ENCODE measurements around the gene RPS21.
"Not testable (repeated sequence)": the region's sequence is repeated elsewhere in the genome, so short reads cannot be mapped to it uniquely, and the experiment has no call there.

RPS21 gene

DNA sequence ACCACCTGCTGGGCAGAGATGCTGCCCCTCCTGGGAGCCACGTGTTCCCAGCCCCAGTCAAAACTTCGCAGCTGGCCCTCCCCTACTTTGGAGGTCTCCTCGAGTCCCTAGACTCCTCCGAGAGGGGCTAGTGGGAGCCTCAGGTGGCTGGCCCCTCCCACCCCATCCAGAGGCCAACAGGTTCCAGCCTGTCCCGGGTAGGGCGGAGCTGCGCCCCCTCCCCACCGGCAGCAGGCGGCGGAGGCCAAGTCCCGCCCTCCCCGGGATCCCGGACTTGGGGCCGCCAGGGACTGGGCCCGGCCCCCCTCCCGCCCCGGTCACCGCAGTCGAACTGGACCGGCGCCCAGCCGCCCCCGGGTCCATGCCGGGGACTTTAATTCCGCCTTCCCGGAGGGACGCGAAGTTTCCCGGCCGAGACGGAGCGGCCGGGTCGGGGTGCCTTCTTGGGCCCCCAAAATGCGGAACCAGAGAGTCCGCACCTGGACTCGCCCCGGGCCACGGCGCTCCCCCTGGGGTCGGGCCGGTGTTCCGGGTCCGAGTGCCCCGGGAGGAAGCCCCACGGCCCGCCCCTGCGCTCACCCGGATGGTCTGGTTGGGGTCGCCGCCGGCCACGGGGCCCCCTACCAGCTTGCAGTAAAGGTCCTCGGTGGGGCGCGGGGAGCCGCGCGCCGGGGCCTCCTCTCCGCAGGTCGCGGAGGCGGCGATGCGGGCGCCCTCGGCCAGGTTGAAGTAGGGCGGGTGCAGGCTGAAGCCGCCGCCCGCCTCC is 20.4 kb upstream of the RPS21 start:
- DNase-seq, result peak; percentile 25

DNA sequence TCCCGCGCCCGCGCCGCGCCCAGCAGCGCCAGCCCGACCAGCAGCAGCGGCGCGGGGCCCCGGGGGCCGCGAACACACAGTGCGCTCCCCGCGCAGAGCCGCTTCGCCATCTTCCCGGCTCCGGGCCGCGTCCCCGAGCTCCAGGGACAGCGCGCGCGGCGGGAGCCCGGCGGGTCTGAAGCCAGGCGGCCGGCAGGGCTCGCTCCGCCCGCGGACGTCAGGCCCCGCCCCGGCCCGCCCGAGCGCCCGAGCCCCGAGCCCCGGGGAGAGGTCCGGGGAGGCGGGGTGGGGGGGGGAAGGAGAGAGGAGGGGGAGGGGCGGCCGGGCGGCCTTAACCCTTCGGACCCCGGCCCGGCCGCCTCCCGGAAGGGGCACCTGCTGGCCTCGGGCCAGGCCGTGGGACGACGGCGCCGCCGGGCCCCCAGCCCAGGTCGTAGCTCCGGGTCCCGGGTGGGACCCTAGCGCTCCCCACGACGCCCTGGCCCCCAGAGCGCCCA is 19.7 kb upstream of the RPS21 start, which contains the start of gene LAMA5:
Gene LAMA5, minus strand, starts transcription at position 177 of the 497 bp plus-strand sequence. Its CDS starts 67 bp downstream, at position 110.
- no peak for DNase-seq

DNA sequence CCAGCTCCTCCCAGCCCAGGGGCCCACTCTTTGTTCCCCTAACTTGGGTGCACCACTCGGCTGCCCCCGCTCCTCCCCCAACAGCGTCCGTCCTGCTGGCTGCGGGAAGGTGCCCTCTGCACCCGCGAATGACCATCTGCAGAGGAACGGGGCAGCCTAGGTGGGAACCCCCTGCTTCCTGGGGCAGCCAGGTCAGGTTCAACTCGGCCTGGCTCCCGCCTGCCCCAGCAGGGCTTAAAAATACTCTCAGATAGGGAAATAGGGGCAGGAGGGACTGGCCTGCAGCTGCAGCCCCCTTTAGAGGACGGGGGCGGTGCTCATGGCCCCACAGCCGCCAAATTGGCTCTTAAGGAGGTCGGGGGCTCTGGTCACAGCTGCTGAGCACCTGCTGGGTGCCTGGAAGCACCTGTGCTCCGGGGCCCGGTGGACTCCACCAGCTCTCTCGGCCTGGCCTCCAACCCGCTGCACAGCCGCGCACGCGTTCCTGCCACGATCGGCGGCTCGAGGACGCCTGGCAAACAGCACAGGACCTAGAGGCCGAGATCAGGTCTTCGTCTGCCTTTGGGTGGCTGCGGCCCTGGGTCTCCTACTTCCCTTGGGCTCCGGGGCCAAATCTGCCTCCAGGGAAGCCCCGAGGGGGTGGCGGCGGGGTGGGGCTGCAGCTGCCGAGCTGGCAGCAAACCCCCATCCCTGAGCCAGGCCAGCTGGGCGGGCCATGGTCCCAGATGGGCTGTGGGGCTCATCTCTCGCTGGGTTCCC is 19.1 kb upstream of the RPS21 start:
- DNase-seq, result peak; percentile 49

DNA sequence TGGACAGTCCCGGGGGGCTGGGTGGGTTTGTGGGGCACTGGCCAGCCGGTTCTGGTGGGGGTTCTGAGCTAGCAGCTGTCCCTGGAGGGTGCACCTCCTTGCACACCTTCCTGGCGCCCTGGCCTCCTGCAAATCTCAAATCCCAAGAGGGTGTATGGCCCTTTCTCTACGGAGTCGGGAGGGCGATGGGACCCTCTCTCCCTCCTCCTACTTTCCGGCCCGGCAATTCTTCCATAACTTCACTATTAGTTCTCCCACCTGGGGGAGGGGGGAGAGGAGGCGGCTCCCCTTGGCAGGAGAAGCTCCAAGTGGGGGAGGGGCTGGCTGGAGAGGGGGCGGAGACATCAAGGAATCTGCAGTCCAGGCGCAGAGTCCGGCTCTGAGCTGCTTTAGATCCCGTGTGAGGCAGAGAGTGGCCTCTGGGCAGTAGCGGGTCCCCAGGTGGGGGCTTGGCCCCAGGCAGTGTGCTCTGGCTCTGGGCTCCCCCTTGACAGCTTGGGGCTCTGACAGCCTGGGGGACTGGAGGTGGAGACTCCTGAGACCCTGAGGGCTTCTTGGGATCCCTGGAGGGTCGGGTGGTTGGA is 18.4 kb upstream of the RPS21 start:
- no peak for DNase-seq

DNA sequence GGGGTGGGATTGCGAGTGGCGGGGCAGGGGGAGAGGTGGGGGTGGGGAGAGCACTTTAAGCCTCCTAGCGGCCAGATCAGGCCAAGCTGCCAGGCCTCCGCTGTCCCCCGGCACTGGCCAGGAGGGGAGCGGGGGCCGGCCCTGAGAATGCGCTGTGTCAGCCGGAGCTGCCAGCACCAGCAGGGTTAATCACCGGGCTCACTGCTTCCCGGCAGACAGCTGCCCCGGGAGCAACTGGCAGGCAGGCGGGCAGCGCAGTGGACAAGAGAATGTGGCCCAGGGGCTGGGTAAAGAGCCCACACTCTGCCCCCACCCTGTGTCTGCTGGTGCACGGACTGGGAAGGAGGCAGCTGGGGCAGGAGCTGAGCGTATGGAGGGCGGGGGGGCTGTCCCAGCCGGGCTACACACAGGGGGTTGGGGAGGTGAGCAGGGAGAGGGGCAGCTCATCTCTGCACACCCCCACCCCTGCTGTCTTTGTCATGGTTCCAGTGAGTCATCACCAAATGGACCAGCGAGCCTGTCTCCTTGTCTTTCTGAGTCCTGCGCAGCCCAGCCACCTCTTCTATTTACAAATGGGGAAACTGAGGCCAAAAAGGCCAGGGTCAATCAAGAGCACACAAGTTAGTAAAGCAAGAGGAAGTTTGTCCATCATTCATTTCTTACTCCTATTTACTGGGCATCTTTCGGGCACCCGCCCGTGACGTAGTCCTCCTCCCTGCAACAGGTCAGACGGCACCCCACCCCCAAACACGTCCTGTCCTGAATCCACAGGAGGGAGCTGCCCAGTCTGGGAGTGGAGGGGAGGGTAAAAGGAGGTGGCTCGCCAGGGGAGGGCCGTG is 17.7 kb upstream of the RPS21 start:
- no peak for DNase-seq

DNA sequence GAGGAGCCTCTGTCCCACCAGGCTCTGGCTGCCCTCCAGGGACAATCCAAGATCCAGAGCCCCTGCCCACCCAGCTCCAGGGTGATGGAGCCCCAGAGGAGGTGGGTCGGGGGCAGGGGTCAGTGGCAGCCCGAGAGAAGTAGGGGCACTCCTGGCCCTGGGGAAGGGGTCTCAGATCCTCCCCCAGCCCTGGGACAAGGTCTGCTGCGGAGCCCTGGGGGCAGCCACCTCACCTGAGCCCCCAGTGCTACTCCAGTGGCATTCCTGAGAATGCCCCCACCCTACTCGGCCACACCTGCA is 17.1 kb upstream of the RPS21 start:
- DNase-seq, result no peak

DNA sequence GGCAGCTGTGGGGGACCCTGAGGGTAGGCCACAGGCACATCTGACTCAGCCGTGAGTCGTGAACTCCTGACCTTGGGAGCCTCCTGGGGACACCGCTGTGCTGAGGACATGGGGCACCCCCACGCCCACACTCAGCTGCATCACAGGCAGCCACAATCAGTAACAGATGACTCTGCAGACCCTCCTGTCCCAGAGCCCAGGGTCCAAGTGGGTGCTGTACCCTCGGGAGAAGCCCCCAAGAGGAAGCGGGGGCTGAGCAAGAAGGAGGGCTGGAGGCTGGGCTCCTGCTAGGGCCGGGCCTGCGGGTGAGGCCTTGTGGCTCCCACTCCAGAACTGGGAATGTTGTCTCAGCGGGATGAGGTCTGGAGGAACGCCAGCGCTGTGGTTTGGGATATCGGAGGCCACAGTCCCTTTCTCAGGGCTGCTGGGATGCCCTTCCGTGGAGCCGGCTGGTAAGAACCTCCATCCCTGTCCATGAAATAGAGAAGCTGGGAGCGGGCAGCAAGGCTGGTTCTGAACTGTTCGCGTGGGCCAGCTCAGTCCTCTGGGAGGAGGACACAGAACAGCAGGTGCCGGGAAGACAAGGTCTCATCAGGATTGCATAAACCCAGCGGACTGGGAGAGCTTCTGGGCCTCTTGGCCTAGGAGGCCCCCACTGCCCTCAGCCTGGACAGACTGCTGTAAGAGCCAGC is 16.6 kb upstream of the RPS21 start:
- DNase-seq, result no peak

DNA sequence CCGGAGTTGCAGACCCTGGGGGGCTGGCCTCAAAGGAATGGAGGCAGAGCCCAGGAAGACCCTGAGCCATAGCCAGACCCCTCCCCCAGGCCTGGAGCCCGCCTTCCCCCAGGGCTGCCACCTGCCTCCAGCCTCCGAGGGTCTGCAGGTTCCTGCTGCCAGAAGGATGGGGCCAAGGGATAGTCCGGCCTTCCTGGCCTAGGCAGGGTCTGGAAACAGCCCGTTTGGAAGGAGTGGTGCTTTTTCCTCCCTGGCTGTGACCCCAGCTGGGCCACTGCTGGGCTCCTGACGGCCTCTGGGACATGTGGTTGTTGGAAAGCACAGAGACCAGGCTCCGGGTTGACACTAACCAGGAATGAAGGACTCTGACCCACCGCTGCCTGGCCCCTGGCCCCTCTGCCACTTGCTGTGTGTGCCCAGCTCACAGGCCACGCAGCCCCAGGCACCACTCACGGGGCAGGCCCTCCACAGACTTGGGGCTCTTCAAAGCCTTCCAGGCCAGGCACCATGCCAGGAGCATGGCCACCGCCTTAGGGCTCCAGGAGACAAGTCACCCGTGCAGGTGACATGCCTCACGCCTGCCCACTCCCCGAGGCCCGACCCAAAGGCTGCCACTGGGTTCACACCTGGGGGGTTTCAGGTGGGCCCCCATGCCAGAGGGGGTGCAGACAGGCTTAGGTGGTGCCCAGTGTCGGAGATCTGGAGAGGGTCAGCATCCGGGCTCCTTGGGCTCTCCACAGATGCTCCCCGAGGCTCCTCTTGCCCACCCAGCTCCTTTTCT is 15.9 kb upstream of the RPS21 start:
- no peak for DNase-seq

DNA sequence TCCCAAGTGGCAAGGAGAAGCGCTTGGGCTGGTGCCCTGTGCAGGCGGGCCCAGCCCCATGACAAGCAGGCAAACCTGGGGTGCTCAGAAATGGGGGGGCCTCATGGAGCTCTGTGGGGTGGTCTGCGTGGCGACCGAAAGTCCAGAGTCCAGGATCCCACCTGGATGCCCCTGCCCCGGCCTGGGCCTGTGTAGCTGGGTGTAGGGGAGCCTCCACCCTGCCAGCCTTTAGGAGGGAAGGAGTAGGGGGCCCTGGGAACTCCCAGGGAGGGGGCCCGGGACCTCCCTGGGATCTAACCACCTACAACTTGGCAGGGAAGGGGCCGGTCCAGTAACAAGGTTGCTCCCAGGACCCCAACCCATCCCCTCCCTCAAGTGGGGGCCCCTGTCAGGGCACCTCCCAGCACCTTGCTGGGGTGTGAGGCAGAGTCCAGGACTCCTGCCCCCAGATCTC is 15.3 kb upstream of the RPS21 start:
- no peak for DNase-seq

DNA sequence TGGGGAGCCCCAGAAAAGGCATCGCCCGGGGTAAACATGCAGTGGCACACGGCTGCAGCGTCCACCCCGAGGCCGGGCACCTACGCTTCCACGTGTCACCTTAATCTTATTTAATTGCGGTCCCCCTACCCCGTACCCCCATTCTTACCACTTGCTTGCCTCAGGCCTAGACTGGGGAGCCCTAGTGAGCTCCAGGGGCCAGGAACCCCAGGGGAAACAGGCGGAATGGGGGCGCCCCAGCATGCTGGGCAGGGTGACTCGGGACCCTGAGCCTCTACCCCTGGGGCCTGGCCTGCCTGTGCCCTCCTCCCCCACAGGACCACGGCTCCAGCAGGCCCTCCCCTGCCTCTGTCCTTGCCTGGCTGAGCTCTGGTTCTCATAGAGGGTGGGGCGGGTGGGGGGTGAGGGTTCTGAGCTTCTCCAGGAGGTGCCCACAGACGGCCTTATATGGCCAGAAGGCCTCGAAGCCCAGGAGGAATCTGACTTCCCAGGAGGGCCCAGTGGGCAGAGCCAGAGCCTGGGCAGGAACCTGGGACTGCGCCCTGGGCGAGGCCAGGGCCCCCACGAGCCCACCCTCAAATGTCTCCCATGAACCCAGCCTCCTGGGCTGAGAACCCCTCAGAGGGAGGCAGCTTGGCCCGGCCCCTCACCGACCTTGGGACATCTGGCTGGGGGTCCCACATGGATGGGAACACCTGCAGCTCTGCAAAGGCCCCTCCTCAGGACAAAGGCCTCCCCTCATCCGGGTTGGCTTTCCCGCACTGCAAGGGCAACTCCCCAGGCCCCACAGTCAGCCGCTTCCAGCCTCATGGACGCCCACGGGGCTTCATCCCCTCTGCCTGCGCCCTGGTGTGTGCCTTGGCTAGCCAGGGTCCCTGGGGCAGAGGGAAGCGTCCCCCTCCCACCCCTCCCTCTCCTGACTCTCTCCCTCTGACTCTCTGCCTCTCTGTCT is 14.6 kb upstream of the RPS21 start:
- DNase-seq, result no peak

DNA sequence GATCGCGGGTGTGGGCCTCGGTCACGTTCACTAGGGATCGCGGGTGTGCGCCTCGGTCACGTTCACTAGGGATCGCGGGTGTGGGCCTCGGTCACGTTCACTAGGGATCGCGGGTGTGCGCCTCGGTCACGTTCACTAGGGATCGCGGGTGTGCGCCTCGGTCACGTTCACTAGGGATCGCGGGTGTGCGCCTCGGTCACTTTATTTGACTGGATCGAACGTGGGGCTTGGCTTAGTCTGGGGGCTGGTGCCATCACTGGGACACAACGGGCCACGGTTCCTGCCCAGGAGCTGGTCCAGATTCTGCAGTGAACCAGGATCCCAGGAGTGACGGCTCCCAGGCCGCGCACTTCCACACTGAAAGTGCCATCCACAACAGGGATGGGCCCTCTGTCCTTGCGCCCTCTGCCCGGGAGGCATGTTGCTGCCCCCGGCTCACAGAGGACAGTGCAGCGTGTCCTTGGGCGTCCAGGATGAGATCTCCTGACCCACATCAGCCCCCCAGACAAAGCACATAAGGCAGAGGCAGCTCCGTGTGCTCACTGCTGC is 13.2 kb upstream of the RPS21 start:
- not testable (repeated sequence) for DNase-seq

DNA sequence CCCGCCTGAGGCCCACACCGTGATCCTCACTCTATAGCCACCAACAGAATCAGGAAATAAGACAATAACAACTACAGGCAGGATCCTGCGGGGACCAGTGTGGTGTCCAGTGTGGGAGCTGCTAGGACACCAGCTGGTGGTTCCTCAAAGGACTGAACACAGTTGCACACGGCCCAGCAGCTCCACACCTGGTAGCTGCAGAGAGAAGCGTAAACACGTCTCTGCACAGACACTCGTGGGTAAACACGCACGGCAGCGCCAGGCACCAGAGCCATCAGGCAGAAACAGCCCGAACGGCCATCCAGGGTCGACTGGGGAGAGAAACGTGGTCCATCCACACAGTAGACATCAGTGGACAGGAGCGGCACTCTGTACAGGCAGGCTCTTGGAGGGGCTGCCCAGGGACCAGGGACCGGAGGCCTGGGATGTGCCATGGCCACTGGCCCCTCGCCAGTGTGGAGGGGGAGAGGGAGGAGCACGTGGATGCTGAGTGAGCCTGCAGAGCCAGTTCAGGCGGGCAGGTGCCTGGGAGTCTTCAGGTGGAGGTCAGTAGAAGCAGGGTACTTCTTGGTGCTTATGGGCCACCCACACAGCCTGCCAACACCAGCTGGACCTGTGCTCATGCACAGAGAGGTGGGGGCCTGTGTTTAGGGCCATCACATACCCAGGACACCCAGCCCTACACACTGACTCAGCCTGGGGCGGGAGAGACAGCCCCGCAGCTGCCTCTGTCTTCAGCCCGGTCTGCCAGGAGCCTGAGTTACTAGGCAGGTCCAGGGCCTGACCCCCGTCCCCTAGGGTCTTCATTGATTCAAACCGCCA is 12.4 kb upstream of the RPS21 start:
- DNase-seq, result no peak

DNA sequence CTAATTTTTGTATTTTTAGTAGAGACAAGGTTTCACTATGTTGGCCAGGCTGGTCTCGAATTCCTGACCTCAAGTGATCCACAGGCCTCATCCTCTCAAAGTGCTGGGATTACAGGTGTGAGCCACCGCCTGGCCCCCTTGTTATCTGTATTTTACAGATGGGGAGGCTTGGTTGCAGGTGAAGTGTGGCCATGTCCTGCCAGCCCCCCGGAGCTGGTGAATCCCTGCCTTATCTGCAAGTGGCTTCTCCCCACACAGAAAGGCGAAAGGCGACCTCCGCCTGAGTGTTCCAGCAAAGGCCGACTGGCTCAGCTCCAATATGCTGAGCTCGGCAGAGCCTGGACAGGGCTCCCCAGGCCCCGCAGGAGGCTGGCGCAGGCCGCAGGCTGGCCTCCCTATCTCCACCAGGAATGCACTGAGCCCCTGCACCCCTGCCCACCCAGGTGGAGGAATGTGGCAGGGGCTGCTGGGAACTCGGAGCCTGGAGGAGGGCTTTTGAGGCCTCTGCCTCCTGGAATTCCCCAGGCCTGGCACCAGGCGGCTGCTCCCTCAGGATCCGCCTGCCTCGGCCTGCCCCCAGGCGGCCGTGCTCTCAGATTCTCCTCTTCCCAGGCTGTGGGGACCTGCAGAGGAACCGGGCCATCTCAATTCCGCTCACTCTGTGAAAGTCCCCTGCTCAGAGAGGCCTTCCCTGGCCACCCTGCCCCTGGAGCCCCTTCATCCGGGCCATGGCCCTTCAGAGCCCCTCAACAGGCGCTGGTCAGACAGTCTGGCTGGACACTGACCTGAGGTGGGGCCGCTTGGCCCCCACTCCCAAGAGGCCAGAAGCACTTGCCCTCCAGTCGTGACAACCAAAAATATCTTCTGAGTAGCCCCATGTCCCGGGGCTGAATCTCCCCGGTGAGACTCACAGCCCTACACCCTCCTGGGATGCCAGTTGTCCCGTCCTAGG is 10.5 kb upstream of the RPS21 start:
- DNase-seq, result no peak

DNA sequence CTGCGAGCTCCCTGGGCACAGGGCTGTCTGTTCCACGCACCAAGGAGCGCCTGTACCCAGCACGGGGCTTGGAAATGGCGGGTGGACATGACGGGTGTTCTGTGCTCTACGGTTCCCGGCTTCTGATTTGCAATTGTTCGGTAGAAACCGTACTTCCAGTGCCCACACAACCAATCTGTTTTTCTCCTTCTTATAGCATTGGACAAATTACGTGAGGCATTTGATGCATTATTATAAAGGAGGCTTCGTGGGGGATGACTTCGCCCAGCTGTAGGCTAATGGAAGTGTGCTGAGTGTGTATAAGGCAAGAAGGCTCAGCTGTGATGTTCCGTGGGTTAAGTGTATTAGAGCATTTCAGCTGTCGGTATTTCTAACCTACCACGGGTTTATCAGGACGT is 9.8 kb upstream of the RPS21 start:
- no peak for DNase-seq

DNA sequence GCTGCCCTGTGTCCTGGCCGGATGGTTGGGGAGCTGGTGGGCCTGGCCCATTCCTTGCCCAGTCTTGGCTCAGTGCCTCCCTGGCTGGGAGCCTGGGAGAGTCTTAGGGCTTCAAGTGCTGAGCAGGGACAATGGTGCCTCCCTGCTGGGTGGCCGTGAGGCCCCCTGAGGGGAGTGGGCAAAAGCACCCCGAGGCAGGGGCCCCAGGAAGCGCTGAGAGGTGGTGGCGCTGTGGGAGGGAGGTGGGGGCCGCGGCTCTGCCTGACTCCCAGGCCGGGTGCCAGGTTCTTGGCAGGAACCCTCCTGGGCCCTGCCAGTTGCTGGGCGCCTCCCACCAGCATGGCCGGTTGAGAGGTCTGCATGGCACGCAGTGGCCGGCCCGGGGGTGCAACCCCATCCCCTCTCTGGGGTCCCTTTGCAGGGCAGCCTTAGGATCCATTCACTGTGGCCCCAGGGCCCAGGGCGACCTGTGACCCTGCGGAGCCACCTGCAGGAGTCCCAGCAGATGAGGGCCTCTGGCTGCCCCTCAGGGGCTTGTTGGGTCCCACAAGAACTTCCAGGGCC is 9.2 kb upstream of the RPS21 start:
- no peak for DNase-seq

DNA sequence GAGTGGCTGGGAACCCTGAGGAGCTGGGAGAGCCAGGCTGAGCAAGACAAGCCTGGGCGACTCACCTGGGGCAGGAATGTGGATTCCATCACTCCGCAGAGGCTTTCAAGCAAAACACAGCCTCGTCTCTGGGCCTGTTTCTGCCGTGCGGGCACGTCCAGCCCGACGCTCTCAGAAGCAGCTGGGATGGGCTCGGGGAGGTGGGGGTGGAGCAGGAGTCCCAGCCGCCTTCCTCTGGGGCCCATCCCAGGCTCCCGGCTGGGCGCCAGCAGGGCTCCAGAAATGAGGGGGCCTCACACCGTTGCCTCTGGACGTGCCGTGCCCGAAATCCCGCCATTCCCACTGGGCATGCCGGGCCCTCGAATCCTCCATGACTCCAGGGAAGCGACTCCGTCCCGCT is 8.7 kb upstream of the RPS21 start:
- DNase-seq, result peak; percentile 17

DNA sequence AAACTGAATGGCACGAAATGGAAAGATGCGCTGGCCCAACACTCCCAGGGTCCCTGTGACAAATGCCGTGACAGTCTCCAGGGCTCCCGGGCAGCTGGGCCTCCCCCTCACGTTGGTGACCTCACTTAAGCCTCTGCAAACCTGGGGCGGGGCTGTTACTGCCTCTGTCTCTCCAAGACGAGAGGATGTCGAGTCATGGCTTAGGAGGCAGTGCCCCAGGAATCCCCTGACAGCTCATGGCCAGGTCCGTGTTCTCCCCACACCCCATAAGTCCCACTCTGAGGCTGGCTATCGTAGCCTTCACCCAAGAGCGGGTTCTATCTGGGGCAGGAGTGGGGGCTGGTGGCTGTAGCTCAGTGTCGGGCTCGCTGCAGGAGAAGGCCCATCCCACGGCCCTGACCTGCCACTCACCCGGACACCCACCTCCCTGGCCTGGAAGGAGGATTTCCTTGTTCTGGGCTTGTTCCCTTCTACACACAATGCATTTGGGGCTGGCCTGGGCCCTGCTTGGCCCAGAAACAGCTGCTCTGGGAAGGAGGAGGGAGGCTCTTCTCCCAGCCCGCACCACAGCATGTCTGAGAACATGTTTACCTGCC is 5.6 kb upstream of the RPS21 start:
- no peak for DNase-seq

All from NCI-H2171 (cell line).